Erythroblast (primary cell): ENCODE measurements around the gene IQCK.

Experiments used
- GATA1 ChIP-seq: IDR thresholded peaks from 2 replicates; pipeline ENCODE4 v1.6.1; 2011; ENCODE audit warnings: low read depth, mild to moderate bottlenecking, control low read depth, low read length, moderate library complexity
- POLR2A ChIP-seq: IDR thresholded peaks from 2 replicates; pipeline ENCODE4 v1.6.1; 2011; ENCODE audit warnings: mild to moderate bottlenecking, low read length

- TF ChIP-seq POLR2A (no peak), GATA1 (no peak)
Observed at GRCh38 chr16:19890901-19891300, 172.8 kb downstream of the IQCK start.
